NCI-H446 (cell line): Measurements from ENCODE around the gene MED9.

Experiments
- DNase-seq, 2 experiments: peaks; one replicate each; lab custom pipeline; 2025; lab: John Stamatoyannopoulos, UW

MED9 gene

DNA sequence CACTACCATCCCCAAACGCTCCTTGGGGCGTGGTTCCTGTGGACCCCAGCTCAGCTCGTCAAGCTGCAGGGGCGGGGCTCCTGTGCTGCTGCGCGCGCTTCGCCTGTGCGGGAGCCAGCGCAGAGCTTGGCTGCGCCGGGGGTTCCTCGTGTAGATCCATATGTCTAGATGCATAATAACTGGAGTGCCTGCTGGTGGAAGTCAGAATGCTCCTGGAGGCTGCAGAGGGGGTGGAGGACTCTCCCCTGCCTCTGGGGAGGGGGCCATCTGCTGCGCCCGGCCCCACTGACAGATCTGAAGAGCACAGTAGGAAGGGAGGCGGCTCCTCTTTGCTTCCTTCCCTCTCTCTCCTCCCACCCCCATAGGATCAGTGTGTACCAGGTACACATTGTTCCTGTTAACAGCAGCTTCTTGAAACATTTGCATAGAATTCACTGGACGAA, 14.8 kb downstream of the MED9 start:
- DNase-seq, result no peak

DNA sequence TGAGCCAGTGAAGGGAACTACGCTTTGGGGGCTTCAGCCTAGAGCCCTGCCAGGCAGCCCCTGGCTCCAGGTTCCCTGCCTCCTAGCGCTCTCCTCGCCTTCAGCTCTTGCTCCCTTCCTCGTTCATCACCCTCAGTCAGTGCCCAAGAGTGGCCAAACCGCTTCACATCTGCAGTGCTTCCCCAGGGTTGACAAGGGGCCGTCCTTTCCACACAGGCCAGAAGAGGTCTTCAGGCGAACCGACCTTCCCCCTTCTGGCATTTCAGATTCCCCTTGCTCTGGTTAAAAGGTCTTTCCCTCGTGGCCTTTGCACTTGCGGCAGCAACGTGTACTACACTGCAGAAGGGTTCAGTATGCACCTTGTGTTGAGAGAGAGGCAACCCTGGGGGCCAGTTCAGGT, 15.3 kb downstream of the MED9 start:
- no peak for DNase-seq

DNA sequence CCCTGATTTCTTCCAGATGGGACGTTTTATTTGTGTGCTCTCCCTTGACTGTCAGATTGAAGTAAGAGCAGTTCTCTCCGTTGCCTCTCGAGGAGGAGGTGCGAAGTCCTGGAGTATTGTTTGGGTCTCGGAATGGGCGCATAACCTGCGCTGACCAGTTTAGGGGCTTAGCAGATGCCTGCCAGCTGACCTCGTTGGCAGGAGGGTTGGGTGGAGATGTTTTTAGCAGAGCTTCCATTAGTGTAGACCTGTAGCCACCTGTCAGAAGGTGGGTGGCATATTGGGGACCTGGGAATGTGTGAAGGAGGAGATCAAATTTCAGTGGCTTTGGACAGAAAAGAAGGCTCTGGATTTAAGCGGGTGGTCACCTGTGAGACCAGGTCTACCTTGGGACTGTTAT, 15.8 kb downstream of the MED9 start:
- no peak for DNase-seq

DNA sequence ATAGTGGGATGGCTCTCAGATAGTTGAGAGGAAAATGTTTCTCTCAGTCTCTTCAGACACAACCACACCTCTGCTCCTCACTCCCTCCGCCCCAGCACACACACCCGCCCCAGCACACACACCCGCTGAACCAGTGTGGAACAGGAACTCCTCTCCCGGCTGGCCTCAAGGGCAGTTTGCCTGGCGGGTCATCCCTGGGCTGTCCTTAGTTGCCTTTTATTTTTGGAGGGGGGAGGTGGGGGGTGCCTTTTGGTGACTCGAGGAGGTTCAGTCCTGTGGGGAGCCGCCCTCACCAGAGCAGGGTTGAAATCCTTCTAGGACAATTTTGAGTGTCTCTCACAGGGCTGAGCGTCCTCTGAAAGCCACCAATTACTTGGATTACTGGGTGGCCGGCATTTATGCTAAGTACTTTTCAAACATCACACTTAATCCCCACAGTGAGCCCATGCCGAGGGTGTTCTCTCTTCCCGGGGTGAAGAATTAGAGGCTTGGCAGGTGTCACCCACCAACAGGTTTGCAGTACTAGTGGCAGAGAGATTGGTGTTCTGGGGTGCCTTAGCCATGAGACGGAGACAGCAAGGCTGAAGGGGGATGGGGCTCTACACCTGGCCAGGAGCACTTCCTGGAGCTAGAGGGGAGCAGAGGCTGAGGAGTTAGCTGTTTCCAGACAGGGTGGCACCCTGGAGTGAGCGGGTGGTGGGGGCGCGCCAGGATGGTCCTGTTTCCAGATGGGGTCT, 16.6 kb downstream of the MED9 start:
- DNase-seq, result no peak

DNA sequence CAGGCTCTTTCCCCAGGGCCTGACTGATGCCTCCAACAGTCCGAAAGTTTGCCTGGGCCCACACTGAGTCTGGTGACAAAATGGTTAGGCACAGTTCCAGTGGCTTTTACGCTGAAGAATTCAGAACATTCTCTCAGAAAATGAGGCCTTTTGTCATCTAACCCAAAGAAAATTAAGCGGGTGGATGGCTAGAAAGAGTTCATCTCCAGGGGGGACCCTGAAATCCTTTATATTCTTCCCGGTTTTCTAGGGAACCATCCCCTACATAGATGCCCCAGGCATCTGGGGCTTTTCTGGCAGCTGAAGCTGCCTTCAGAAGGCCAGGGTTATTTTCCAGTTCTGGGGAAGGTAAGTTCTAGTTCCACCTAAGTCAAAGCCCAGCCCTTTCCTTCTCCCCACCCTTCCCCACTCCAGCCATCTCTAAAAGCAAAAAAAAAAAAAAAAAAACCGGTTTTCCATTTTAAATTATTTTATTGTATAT, 17.2 kb downstream of the MED9 start:
- DNase-seq, result no peak

DNA sequence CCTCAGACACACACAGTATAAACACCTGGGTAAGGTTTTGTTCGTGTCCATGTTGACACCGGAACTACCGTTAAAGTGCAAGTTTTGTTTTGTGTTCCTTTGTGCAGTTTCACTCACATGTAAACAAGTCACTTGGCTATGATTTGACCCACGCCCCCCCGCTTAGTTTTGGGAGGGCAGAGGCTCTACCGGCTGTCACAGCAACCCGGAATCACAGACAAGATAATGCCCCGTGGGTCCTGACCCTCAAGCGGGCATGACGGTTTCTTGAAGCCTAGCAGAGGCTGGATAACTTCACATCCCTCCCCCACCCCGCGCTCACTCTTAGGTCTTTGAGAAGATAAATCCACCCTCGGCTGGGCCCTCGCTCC, 17.7 kb downstream of the MED9 start:
- DNase-seq, result no peak

DNA sequence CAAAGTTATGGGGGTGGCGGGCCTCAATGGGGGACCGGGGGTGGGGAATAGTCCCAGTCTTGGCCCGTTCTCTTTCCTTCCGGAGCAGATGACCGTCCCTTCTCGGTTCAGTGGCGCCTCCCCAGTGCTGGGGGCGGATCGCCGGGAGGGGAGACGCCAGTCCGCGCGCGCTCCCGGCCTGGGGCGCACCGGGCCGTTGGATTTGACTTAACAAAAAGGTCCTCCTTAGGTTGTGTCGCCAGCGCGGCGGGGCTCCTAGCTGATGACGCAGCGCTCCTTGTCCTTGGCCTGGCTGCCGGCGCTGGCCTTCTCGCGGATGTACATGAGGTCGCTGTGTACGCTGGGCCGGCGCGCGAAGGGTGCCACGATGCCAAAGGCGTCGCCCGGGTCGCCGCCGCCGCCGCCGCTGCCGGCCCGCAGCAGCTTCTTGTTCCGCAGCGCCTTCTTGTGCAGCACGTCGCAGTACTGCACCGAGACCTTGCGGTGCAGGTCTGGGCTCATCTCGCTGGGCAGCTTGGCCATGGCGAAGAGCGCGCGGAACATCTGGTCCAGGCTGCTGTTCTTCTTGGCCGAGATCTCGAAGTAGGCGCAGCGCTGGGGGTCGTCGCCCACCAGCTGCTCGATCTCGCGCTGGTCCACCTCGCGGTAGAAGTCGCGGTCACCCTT, 18.2 kb downstream of the MED9 start:
- no peak for DNase-seq

DNA sequence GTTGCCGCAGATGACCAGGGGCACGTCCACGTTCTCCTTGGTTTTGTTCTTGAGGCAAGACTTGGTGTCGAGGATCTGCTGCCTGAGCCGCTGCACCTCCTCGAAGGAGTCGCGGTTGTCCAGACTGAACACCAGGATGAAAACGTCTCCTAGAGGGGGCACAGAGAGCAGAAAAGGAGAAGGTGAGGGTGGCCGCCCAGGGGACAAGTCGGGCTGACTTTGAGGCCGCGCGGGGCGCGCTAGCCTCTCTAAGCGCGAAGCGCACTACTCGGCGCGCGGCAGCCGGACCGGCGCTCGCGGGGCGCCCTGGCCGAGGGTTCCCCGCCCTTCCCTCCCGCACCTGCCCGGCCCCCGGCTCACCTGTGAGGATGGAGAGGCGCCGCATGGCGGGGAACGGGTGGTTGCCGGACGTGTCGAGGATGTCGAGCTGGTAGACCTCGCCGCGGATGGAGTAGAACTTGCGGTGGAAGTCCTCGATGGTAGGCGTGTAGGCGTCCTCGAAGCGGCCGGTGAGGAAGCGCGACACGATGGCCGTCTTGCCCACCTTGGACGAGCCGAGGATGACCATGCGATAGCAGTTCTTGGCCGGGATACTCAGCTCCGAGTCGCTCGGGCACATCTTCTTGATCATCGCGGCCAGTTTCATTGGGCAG, 18.9 kb downstream of the MED9 start:
- no peak for DNase-seq

DNA sequence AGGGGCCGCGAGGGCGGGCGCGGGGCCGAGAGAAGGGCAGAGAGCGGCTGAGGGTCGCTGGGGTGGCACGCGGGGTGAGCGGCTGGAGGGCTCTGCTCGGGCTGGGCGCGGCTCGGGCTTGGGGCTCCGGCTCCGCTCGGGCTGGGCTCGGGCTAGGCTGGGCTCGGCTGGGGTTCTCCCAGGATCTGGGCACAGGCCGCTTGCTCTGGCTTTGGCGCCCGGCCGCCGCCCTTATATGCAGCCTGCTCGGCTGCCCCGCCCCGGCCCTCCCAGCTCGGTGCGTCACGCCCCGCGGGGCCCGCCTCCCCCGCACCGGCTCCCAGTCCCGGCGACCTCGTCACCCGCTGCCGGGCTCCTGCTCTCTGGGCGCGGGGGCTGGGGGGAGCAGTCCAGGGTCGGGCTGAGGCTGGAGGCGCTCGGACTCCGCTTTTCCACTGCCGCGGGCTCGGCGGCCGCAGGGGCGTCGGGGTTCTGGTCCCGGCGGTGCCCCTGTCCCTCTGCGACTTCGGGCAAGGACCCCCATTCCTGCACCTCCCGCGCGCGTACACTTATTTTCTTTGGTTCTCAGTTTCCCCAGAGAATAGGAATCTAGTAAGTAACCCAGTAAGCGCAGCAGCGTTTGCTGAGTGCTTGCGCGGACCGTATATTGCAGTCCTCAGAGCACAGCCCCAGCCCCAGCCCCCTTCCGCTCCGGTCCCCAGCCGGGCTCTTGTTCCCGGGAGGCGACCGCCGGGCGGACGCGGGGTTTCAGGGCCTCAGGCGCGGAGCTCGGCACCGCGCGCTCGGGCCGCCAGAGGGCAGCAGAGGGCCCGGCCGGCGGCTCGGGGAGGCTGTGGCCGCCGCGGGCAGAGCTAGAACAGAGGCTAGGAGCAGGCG, 19.6 kb downstream of the MED9 start, which contains the start of gene RASD1:
Gene RASD1, minus strand, starts transcription at position 207 of the 876 bp plus-strand sequence. CDS start 214 bp downstream, outside the sequence.
- DNase-seq, result peak in 1 of 2 experiments; percentile 56

DNA sequence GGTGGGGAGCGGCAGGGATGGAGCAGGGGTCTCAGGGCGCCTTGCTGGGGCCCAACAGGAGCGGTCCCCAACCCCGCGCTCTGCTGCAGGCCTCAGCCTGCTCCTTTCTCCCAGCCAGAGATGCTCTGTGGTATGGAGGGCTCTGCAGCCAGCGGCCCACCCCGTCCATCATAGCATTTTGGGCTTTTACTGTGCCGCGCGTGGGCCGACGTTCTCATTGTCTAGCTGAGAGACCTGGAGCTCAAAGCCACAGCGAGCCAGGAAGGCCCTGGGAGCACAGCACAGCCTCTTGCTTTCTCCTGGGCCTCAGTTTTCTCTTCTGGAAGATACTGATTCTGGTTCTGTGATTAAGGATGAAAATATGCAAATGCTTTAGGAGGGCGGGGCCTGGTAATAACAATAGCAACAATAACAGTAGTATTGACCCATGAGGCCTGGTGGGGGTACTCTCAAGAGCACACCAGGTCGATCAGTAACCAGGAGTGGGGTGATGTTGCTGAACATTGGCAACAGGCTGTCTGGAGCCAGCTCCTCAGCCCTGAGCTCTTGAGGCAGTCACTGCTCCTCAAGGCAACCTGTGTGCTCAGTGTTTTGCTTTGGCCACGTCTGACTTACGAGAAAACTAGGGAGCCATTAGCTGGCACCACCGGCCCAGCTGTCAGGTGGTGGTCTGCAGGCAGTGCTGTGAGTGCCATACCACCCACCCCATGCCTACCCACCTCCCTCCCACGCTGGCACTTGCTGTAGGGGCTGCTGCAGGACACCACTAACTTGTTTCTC, 20.5 kb downstream of the MED9 start:
- no peak for DNase-seq

DNA sequence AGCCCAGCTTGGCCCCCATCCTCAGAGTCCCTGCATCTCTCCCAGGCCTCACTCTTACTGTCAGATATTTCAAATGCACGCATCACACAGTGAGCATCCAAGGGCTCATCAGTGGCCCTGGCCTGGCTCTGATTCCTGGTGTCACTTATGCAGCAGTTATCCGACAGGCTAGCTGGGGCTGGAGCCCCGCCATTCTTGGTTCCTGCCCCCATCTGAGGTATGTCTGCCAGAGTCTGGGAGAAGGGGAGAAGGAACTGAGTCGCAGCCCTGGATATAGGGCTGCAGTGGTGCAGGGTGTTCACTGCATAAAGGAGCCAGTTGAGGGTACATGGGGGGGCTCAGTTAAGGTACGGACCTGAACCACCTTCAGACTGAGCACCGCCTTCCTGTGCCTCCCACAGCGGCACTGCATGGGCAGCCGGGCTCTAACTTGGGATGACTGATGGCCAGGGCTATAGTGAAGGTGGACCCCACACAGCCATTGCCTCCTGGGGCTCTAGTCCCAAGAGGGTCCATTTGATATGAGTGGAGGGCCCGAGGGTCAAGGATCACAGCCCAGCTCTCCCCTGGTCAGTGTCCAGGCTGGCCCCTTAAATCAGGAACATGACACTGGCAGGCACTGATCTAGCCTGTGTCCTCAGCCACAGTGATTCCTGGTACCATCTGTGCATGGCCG, 21.2 kb downstream of the MED9 start:
- no peak for DNase-seq

DNA sequence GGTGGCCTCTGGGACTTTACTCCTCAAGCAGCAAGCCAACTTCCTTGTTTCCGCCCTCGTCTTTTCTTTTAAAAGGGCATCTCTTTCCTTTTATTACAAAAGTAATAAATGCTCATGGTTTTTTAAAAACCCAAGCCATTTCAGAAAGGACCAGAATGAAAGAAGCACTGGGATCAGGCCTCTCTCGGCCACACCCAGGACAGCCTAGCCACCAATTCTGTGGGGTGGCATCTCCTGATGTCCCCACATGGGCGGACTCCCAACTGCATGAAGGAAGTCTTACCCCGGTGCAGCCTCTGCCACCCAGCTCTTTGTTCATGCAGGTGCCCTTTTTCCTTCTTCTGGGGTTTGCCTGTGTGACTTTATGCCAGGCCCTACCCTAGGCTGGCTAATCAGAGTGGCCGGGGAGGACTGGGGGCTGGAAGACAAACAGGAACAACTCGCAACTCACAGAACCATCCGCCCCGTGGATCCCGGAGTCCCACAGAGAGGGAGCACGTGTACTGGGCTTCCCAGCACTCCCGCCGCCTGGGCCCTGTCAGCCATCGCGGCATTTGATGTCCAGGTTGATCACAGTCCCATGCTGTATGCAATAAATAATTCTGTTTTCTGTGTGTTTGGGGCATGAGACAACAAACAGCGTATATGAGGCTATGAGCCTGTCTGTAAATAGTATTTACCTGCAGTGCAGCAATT, 22.0 kb downstream of the MED9 start:
- no peak for DNase-seq

DNA sequence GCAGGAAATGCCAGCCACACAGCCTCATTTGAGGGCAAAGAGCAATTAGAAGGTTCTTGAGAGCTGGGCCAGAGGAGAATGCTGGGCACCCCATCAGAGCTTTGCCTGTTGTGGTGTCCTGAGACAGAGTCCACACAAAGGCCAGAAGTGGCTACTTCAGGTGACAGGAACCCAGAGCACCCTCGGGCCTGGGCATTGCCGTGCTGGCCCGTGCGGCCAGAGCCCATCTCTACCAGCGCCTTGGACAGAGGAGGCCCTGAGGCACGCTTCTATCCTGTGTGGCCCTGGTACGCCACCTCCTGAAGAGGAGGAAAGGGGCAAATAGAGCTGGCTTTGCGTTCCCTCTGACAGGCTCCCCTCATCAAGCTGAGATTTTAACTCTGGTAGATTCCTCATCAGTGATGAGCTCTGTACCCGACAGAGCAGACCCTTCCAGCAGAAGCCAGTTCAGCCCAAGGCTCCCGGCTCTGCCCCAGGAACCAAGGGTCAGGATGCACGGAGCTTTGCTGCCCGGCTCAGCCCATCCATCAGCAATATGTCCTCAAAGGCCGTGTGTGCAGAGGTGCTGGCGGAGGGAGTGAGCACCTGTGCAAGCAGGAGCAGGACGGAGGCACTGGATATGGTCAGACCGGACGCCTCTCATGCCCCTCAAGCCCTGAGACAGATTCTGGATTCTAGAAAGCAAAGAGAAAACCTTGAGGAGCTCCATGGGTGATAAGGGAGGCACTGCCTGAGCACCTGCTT, 22.8 kb downstream of the MED9 start:
- no peak for DNase-seq

DNA sequence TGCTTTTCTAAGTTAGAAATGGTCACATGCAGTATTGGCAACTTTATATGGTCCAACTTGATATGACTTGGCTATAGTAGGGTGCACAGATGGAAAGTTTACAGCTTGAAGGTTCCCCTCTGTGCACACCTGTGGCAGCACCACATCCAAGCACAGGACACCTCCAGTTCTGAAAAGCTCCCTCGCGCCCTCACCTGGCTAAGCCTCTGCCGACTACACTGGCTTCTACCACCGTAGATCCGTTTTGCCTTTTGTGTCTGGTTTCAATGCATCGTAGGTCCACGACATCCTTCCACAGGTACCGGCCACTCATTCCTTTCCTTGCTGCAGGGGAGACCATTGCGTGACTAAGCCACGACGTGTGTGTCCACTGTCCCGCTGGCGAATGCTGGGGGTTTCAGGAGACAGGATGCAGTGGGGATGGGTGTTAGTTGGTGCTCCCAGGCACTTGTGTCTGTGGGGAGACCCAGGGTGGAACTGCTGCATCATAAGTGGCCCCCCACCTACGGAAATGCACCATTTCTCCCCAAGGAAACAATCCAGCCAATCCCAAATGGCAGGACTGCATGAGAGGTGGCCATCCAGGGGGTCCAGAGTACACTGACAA, 24.3 kb downstream of the MED9 start:
- DNase-seq, result no peak

DNA sequence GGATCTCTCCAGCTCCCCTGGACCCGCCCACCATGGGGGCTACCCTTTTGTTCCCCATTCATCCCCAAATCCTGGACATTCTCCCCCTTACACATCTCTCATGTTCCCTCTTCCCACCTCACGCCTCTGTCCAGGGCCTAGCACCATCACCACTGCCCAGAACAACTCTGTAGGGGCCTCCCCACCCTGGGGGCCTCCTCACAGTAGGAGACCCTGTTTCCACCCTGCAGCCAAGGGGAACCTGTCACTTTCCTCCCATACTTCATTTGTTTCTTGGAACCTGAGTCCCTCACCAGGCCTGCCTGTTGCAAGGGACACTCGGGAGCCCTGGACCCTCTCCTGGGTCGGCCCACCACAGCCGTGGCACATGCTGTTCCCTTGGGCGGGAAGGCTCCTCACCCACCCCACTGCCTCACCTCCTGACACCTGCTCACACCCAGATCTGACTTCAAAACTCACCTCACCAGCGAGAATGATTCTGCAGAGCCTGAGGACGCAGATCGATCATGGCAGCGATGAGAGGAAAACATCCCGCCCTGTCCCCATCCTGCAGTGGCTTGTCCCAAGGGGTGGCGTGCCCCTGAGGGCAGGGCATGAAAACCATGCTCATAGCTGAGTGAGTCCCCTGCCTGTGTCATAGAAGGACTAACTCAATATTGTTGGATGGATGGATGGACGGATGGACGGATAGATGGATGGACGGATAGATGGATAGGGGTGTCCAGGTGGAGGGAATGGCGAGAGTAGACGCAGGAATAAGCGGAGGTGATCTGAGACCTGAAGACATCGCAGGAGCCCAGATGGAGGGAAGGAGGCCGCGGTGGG, 26.2 kb downstream of the MED9 start:
- DNase-seq, result no peak

DNA sequence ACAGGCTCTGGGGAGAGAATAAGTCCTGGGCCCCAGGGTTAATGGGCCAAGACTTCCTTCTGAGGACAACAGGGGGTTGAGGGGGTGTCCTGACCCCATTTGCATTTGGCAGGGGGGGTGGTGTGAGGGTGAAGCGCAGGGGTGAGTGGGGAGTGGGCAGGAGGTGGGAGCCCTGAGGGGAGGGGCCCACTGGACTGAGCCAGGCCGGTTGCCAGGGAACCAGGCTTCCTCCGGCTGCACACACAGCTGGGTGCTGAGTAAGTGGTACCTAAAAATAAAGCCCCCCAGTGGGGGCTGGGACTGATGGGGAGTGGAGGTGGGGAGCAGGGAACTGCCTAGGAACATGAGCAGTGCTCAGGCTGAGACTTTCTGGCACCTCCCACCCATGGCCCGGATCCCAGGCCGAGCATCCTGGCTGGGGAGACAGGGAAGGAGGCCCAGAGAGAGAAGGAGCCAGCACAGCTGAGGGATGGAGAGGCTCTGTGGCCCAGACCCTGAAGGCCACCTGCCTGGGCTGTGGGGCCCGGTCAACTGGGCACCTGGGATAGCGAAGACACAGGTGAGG, 26.8 kb downstream of the MED9 start:
- peak in 1 of 2 experiments; percentile 22 for DNase-seq

DNA sequence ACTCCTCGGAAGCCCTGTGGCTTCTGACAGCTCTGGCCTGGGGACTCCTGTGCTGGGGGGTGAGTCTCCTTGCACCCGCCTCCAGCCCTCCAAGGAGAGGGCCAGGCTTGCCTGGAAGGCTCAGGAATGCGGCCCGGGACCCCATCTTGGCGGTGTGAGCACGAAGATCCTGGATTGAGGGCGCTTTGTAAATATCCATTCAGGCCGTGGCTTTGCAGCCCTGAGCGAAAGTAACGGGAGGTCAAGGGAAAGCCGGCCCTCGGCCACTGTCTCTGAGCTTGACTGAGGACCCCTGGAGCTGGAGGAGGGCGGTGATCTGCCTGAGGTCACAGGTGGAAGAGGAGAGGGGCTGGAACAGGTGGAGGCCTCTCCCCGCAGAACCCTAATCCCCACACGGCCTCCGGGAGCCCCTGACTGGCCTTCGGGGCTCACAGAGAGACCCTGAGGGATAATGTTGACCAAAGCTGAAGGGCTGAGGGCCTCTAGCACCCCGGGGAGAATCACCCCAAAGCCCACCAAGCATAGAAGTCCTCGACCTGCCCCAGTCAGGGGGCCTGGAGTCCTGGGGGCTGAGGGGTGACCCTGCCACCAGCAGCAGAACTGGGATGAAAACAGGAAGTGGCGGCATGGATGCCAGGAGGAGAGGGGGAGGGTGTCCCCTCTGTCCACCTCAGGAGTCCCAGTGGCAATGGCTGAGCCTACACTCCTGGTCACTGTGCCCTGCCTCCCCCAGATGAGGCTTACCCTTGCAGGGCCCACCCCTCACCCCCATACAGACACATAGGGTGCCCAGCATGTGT, 27.7 kb downstream of the MED9 start:
- no peak for DNase-seq
